Measurements from ENCODE around the gene MPZL1.

DNA sequence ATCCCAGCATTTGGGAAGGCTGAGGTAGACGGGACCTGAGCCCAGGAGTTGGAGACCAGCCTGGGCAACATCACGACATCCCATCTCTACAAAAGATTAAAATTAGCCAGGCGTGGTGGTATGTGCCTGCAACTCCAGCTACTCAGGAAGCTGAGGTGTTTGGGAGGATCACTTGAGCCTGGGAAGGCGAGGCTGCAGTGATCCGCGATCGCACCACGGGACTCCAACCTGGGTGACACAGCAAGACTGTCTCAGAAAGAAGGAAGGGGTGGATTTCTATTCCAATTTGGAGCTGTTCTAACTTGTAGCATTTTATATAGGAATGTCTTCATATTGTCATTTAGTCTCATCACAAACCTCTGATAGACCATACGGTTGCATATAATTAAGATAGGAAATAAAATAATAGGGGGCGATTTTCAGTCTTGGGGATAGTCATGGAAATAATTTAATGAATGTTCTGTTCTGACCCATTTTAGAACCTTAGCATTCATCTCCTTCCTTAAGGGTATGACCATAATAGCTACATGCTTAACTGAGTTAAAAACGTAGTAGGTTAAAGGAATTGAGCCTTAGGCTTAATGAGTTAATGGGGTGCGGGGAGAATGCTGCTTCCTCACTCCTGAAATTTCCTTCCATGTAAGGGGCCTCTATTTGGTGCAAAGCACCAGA lies 99.0 kb downstream of the MPZL1 start:
- TF ChIP-seq, protein P1, sequence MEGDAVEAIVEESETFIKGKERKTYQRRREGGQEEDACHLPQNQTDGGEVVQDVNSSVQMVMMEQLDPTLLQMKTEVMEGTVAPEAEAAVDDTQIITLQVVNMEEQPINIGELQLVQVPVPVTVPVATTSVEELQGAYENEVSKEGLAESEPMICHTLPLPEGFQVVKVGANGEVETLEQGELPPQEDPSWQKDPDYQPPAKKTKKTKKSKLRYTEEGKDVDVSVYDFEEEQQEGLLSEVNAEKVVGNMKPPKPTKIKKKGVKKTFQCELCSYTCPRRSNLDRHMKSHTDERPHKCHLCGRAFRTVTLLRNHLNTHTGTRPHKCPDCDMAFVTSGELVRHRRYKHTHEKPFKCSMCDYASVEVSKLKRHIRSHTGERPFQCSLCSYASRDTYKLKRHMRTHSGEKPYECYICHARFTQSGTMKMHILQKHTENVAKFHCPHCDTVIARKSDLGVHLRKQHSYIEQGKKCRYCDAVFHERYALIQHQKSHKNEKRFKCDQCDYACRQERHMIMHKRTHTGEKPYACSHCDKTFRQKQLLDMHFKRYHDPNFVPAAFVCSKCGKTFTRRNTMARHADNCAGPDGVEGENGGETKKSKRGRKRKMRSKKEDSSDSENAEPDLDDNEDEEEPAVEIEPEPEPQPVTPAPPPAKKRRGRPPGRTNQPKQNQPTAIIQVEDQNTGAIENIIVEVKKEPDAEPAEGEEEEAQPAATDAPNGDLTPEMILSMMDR (IDR thresholded peaks at IDR 0.05 in 4 of 5, conservative IDR thresholded peaks at IDR 0.05 in 1 of 5): no peak
- TF ChIP-seq POLR2A (IDR thresholded peaks at IDR 0.05): no peak

All from gastrocnemius medialis (tissue), 4 donors.